Measurements from ENCODE around the gene STK11IP. TPM values are rescaled to one million over a fixed set of nuclear protein-coding genes. Genes with fewer than 3 reads are reported as not detected.
"Not testable (repeated sequence)": the region's sequence is repeated elsewhere in the genome, so short reads cannot be mapped to it uniquely, and the experiment has no call there.

Gene STK11IP
- total RNA-seq, 2 experiments from 2014 or later, result 35.3 to 40.3 TPM

GRCh38 chr2:219651656-219652055, 54.0 kb downstream of the STK11IP start:
- CTCF ChIA-PET, result interaction anchor here (1.1 kb wide), 1 partner anchor 9 kb away, joined by 4 read pairs; no protein-coding TSS in a partner anchor
- H3K4me1 Mint-ChIP-seq; DNase-seq; H3K4me3 Mint-ChIP-seq; H3K27ac Mint-ChIP-seq; POLR2A ChIA-PET; H3K36me3 Mint-ChIP-seq (ENCODE audit: low read depth); H3K9me3 Mint-ChIP-seq: not testable (repeated sequence)
- H3K27me3 Mint-ChIP-seq, result peaks cover 46% of the 10 kb centered on the region

- no peak overlapping the region for H3K4me3 Mint-ChIP-seq
- H3K36me3 Mint-ChIP-seq (ENCODE audit: low read depth), result no peaks in the 10 kb centered on the region
- H3K27ac Mint-ChIP-seq, result no peak overlapping the region
- no peak for DNase-seq
- ChIA-PET CTCF (interaction anchor here (0.6 to 0.8 kb wide), 2 partner anchors 14 to 50 kb away, joined by 3 read pairs; no protein-coding TSS in a partner anchor), POLR2A (interaction anchor here (0.6 kb wide), 1 partner anchor 24 kb away, joined by 4 read pairs; no protein-coding TSS in a partner anchor)
- H3K4me1 Mint-ChIP-seq, result no peaks in the 10 kb centered on the region
- H3K27me3 Mint-ChIP-seq, result peaks cover 47% of the 10 kb centered on the region
- no peaks in the 10 kb centered on the region for H3K9me3 Mint-ChIP-seq
Measured at GRCh38 chr2:219656526-219656925, 58.9 kb downstream of the STK11IP start.

- Mint-ChIP-seq H3K27ac (no peak overlapping the region), H3K4me3 (no peak overlapping the region), H3K4me1 (no peaks in the 10 kb centered on the region), H3K27me3 (peaks cover 39% of the 10 kb centered on the region), H3K36me3 (ENCODE audit: low read depth) (no peaks in the 10 kb centered on the region), H3K9me3 (no peaks in the 10 kb centered on the region)
- DNase-seq, result no peak
- ChIA-PET POLR2A (no interaction called here), CTCF (no interaction called here)
Measured at GRCh38 chr2:219658196-219658846, 60.7 kb downstream of the STK11IP start.

- CTCF ChIA-PET, result no interaction called here
- Mint-ChIP-seq H3K9me3 (no peaks in the 10 kb centered on the region), H3K27ac (no peak overlapping the region), H3K4me1 (no peaks in the 10 kb centered on the region), H3K27me3 (peaks cover 34% of the 10 kb centered on the region), H3K4me3 (no peak overlapping the region), H3K36me3 (ENCODE audit: low read depth) (no peaks in the 10 kb centered on the region)
- DNase-seq, result no peak
- POLR2A ChIA-PET, result no interaction called here
Measured at GRCh38 chr2:219658874-219659273, 61.2 kb downstream of the STK11IP start.

DNA sequence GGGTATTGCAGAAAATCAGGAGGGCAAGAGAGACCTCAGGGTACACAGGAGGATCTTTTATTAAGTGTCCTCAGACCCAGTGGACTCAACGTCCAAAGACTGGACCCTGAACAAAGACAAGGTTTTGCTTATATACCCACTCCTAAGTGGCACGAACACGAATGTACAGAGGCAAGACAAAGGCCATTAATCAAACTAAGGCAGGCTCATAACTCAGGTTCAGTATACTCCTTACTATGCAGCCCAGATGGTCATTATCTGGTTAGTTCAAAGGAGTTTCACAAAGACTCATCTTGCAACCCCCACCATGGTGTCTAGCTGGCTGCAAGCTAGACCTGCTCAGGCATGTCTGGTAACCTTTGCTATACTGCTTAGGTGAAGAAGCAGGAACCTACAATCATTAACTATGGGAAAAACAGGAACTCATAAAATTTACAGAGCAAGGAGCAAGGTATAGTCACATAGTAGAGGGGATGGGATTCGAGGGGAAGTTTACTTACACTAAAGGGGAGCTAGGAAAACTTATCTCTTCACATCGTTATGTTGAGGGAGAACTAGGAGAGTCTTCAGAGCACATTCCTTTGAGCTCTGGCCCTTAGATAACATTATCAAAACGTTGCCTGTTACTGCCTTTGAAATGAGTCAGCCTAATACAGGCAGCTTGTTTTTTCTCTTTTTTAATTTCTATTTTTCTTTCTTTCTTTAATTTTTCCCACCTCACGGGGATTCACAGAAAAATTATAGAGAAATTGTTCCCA, 63.7 kb downstream of the STK11IP start:
- POLR2A ChIA-PET, result no interaction called here
- Mint-ChIP-seq H3K27ac (no peak overlapping the region), H3K27me3 (peaks cover 25% of the 10 kb centered on the region), H3K9me3 (no peaks in the 10 kb centered on the region), H3K36me3 (ENCODE audit: low read depth) (no peaks in the 10 kb centered on the region), H3K4me1 (no peaks in the 10 kb centered on the region), H3K4me3 (no peak overlapping the region)
- no peak for DNase-seq
- CTCF ChIA-PET, result interaction anchor here (0.7 kb wide), 1 partner anchor 39 kb away, joined by 3 read pairs; no protein-coding TSS in a partner anchor

DNA sequence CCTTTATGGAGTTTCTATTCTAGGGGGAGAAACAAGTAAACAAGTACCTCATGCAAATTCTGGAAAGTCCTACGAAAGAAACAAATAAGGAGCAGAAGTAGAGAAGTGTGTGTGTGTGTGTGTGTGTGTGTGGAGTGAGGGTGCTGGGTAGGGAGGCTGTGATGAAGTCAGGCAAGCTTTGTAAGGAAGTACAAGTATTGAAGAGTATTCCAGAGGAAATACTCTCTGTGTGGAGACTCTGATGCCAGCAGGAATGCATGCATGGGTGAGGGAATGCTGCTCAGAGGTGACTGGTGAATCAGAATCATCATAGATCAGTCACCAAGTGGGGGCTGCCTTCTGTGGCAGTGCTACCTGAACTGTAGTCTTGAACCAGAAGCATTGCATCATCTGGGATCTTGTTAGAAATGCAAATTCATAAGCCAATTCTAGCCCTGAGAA, 64.3 kb downstream of the STK11IP start:
- Mint-ChIP-seq H3K4me1 (no peaks in the 10 kb centered on the region), H3K9me3 (no peaks in the 10 kb centered on the region), H3K4me3 (no peak overlapping the region), H3K27ac (no peak overlapping the region), H3K27me3 (peaks cover 21% of the 10 kb centered on the region), H3K36me3 (ENCODE audit: low read depth) (no peaks in the 10 kb centered on the region)
- no peak for DNase-seq
- POLR2A ChIA-PET, result no interaction called here
- CTCF ChIA-PET, result interaction anchor here (0.7 kb wide), 1 partner anchor 38 kb away, joined by 3 read pairs; no protein-coding TSS in a partner anchor

DNA sequence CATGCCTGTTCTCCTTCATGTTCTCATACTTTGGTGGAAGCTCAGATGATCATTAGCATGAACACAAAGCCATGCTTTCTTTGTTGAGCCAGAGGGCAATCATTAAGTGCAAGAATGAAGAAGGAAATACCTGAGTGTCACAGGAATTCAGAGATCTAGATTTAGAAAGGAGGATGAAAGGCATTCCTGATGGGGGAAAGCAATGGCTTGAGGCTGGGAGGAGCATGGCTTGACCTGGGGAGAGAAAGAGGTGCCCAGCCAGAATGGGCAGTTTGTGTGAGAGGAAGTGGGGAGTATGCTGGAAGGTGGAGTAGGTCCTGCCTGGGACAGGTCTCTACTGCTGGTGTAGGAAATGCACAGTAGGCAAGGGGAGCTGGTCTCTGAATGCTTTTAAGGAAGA, 64.9 kb downstream of the STK11IP start:
- H3K4me3 Mint-ChIP-seq, result no peak overlapping the region
- ChIA-PET CTCF (no interaction called here), POLR2A (no interaction called here)
- no peaks in the 10 kb centered on the region for H3K36me3 Mint-ChIP-seq (ENCODE audit: low read depth)
- peaks cover 21% of the 10 kb centered on the region for H3K27me3 Mint-ChIP-seq
- no peak overlapping the region for H3K27ac Mint-ChIP-seq
- H3K4me1 Mint-ChIP-seq, result no peaks in the 10 kb centered on the region
- no peaks in the 10 kb centered on the region for H3K9me3 Mint-ChIP-seq
- DNase-seq, result no peak

DNA sequence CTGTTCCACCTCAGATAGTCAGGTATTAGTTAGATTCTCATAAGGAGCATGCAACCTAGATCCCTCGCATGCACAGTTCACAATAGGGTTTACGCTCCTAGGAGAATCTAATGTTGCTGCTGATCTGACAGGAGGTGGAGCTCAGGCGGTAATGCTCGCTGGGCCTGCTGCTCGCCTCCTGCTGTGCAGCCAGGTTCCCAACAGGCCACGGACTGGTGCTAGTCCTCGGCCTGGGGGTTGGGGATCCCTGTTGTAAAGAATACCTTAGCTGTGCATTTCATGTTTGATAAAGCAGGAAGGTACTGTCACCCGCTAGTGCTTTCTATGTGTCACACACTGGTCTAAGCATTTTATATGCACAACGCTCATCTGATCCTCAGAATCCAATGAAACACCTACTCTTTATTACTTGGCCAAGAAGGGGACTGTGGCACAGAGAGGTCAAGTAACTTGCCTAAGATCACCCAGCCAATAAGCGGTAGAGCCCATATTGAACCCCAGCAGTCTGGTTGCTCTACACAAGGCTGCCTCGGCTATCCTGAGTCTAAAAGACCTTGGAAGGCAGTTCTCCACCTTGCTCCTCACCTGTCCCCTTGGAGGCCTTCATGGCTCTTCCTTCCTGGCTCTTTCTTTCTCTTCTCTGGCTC, 65.6 kb downstream of the STK11IP start:
- CTCF ChIA-PET, result no interaction called here
- Mint-ChIP-seq H3K27me3 (peaks cover 17% of the 10 kb centered on the region), H3K4me3 (no peak overlapping the region), H3K36me3 (ENCODE audit: low read depth) (no peaks in the 10 kb centered on the region), H3K27ac (no peak overlapping the region), H3K9me3 (no peaks in the 10 kb centered on the region), H3K4me1 (no peaks in the 10 kb centered on the region)
- POLR2A ChIA-PET, result no interaction called here
- DNase-seq, result no peak

- ChIA-PET CTCF (no interaction called here), POLR2A (no interaction called here)
- H3K9me3 Mint-ChIP-seq, result no peaks in the 10 kb centered on the region
- DNase-seq, result no peak
- H3K4me1 Mint-ChIP-seq, result no peaks in the 10 kb centered on the region
- no peak overlapping the region for H3K27ac Mint-ChIP-seq
- no peak overlapping the region for H3K4me3 Mint-ChIP-seq
- peaks cover 15% of the 10 kb centered on the region for H3K27me3 Mint-ChIP-seq
- no peaks in the 10 kb centered on the region for H3K36me3 Mint-ChIP-seq (ENCODE audit: low read depth)
Measured at GRCh38 chr2:219664041-219664440, 66.4 kb downstream of the STK11IP start.

GRCh38 chr2:219664944-219665343, 67.3 kb downstream of the STK11IP start:
- no peaks in the 10 kb centered on the region for H3K4me1 Mint-ChIP-seq
- peaks cover 8% of the 10 kb centered on the region for H3K27me3 Mint-ChIP-seq
- no peak overlapping the region for H3K4me3 Mint-ChIP-seq
- H3K27ac Mint-ChIP-seq, result no peak overlapping the region
- H3K9me3 Mint-ChIP-seq, result no peaks in the 10 kb centered on the region
- H3K36me3 Mint-ChIP-seq (ENCODE audit: low read depth), result no peaks in the 10 kb centered on the region
- ChIA-PET POLR2A (no interaction called here), CTCF (interaction anchor here (0.8 to 1.1 kb wide), 3 partner anchors 11 to 55 kb away, joined by 3 read pairs; no protein-coding TSS in a partner anchor)
- no peak for DNase-seq

DNA sequence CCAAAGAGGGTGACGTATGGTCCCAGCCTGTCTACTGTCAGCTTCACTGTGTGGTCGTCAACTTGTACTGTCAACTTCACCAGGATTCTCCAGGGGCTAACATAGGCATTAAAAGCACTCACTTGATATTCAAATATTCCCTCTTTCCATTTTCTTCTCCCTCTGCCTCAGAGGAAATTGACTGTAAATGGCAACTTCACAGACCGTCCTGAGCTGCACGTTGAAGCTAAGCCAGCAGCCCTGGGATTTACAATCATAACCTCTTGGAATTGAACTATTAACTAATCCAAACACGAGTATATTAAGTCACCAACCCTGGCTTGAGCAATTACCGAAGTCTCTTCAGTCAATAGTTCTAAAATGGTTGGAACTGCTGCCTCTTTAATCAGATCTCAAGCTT, 68.3 kb downstream of the STK11IP start:
- Mint-ChIP-seq H3K36me3 (ENCODE audit: low read depth) (no peaks in the 10 kb centered on the region), H3K27me3 (peaks cover 4% of the 10 kb centered on the region), H3K9me3 (no peaks in the 10 kb centered on the region), H3K4me1 (no peaks in the 10 kb centered on the region), H3K4me3 (no peak overlapping the region), H3K27ac (no peak overlapping the region)
- no peak for DNase-seq
- ChIA-PET CTCF (no interaction called here), POLR2A (no interaction called here)
